HEK293 (cell line): ENCODE measurements around the gene UBL7.

Experiments used
- CTCF ChIA-PET: fragments of 350-600 bp; formaldehyde crosslinking; extraction: SDS; loops from one replicate; lab custom pipeline; 2021; ENCODE audit warnings: antibody characterized with exemption; lab: Yijun Ruan, JAX
- POLR2A ChIA-PET: fragments of 300-600 bp; formaldehyde crosslinking; extraction: SDS; loops from one replicate; lab custom pipeline; 2020; ENCODE audit warnings: antibody characterized with exemption, inconsistent platforms; lab: Yijun Ruan, JAX
- H3K27ac ChIP-seq: fragments of 200-500 bp; sonication (Bioruptor generic); 2 replicates; pipeline ENCODE4 v1.5.1; 2014; ENCODE audit warnings: low read depth, low read length, control low read depth, inconsistent platforms; ENCODE audit errors: extremely low read depth
- H3K36me3 ChIP-seq, 2 experiments: fragments of 200-500 bp in 1 of 2; sonication (Bioruptor generic) in 1 of 2; 1 replicate in 1 of 2; 2 replicates in 1 of 2; pipeline ENCODE4 v1.5.1; 2014 to 2017; ENCODE audit warnings: inconsistent platforms in 2 of 2, low read length in 2 of 2; ENCODE audit not compliant: control insufficient read depth in 2 of 2, insufficient read depth in 1 of 2
- H3K4me1 ChIP-seq: fragments of 200-500 bp; sonication (Bioruptor generic); 2 replicates; pipeline ENCODE4 v1.5.1; 2014; ENCODE audit warnings: mild to moderate bottlenecking, low read length, inconsistent platforms; ENCODE audit not compliant: control insufficient read depth, insufficient read depth
- H3K4me3 ChIP-seq: 2 replicates; pipeline ENCODE4 v1.5.1; 2011; ENCODE audit warnings: low read depth, mild to moderate bottlenecking, control low read depth, low read length, moderate library complexity
- H3K9me3 ChIP-seq: fragments of 200-500 bp; sonication (Bioruptor generic); 2 replicates; pipeline ENCODE4 v1.5.1; 2014; ENCODE audit warnings: low read depth, low read length, inconsistent platforms; ENCODE audit not compliant: control insufficient read depth, insufficient read depth
- BCL11A ChIP-seq: fragments of 450-650 bp; formaldehyde crosslinking; IDR thresholded peaks from 2 replicates; pipeline ENCODE4 v1.5.1; 2016; ENCODE audit warnings: low read depth, missing biosample characterization, missing genetic modification characterization
- GLIS2 ChIP-seq: fragments of 450-650 bp; formaldehyde crosslinking; IDR thresholded peaks from 2 replicates; pipeline ENCODE4 v1.5.1; 2016; ENCODE audit warnings: missing biosample characterization, missing genetic modification characterization
- HOXC10 ChIP-seq: sonication (generic); formaldehyde crosslinking; IDR thresholded peaks from 2 replicates; pipeline ENCODE4 v1.8.1; 2023; ENCODE audit warnings: mild to moderate bottlenecking, missing genetic modification reagents
- IKZF3 ChIP-seq: fragments of 450-650 bp; IDR thresholded peaks from 2 replicates; pipeline ENCODE4 v1.5.0; 2018; ENCODE audit warnings: missing biosample characterization, mild to moderate bottlenecking, missing genetic modification characterization, moderate library complexity
- KLF8 ChIP-seq: fragments of 450-650 bp; formaldehyde crosslinking; IDR thresholded peaks from 2 replicates; pipeline ENCODE4 v1.5.1; 2016; ENCODE audit warnings: missing biosample characterization, missing genetic modification characterization
- ZBTB7A ChIP-seq: fragments of 450-650 bp; formaldehyde crosslinking; IDR thresholded peaks from 2 replicates; pipeline ENCODE4 v1.5.1; 2016; ENCODE audit warnings: low read depth, missing biosample characterization, missing genetic modification characterization
- ZEB2 ChIP-seq: fragments of 450-650 bp; formaldehyde crosslinking; IDR thresholded peaks from 2 replicates; pipeline ENCODE4 v1.5.1; 2016; ENCODE audit warnings: missing biosample characterization, missing genetic modification characterization
- ZFP37 ChIP-seq: fragments of 450-650 bp; formaldehyde crosslinking; IDR thresholded peaks from 2 replicates; pipeline ENCODE4 v1.5.1; 2016; ENCODE audit warnings: missing biosample characterization, missing genetic modification characterization
- ZIC2 ChIP-seq: fragments of 450-650 bp; formaldehyde crosslinking; IDR thresholded peaks from 2 replicates; pipeline ENCODE4 v1.5.1; 2016; ENCODE audit warnings: missing biosample characterization, missing genetic modification characterization
- ZNF175 ChIP-seq: fragments of 450-650 bp; formaldehyde crosslinking; IDR thresholded peaks from 2 replicates; pipeline ENCODE4 v1.5.1; 2016; ENCODE audit warnings: missing biosample characterization, missing genetic modification characterization
- ZNF391 ChIP-seq: fragments of 450-650 bp; formaldehyde crosslinking; IDR thresholded peaks from 2 replicates; pipeline ENCODE4 v1.5.1; 2016; ENCODE audit warnings: low read depth, missing biosample characterization, missing genetic modification characterization, borderline replicate concordance
- ZNF610 ChIP-seq: fragments of 450-650 bp; formaldehyde crosslinking; IDR thresholded peaks from 2 replicates; pipeline ENCODE4 v1.5.1; 2016; ENCODE audit warnings: missing biosample characterization, missing genetic modification characterization, borderline replicate concordance
- ZNF658 ChIP-seq: fragments of 450-650 bp; formaldehyde crosslinking; IDR thresholded peaks from 2 replicates; pipeline ENCODE4; 2016; ENCODE audit warnings: missing biosample characterization, missing genetic modification characterization
- ZNF785 ChIP-seq: fragments of 450-650 bp; formaldehyde crosslinking; IDR thresholded peaks from 2 replicates; pipeline ENCODE4 v1.5.1; 2016; ENCODE audit warnings: missing biosample characterization, missing genetic modification characterization
- ZNF843 ChIP-seq: fragments of 450-650 bp; formaldehyde crosslinking; IDR thresholded peaks from 2 replicates; pipeline ENCODE4 v1.5.1; 2016; ENCODE audit warnings: missing biosample characterization, missing genetic modification characterization
- TF ChIP-seq, protein P1 (sequence below): fragments of 450-650 bp; formaldehyde crosslinking; IDR thresholded peaks from 2 replicates; pipeline ENCODE4 v1.5.1; 2016; ENCODE audit warnings: missing biosample characterization, missing genetic modification characterization
- TF ChIP-seq, protein P2 (sequence below): fragments of 450-650 bp; formaldehyde crosslinking; IDR thresholded peaks from 2 replicates; pipeline ENCODE4 v1.5.1; 2016; ENCODE audit warnings: missing biosample characterization, missing genetic modification characterization
- TF ChIP-seq, protein P3 (sequence below): fragments of 450-650 bp; formaldehyde crosslinking; IDR thresholded peaks from 2 replicates; pipeline ENCODE4 v1.5.1; 2016; ENCODE audit warnings: missing biosample characterization, missing genetic modification characterization

UBL7 gene

DNA sequence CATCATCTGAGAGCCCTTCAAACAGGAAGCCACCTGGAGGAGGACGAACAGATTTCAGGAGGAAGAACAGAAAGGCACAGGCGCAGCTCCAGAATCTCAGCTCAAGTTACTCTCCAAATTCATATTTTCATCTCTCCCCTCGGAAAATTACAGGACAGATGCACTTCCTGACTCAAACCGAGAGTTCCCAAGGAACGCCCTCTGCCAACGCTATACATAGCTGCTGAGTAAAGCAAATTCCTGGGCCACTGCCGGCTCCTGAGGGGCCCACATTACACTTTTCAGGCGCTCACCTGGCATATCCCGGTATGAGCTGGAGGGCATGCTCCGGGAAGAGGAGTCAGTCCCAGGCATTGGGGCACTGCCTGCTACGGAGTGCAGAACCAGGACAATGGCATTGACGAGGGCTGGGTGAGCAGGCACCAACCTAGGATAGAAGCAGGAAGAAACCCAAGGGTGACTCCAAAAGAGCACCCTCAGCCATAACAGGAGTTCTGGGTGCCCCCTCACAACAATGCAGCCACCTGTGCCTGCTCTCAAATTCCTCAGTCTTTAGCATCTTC, 11.2 kb downstream of the UBL7 start:
- ChIA-PET POLR2A (interaction anchor here (0.9 to 3.1 kb wide), 2 partner anchors 12 to 20 kb away, joined by 3 to 14 read pairs; partner anchors contain the start of gene UBL7), CTCF (interaction anchor here (5.3 to 26.4 kb wide), 2 partner anchors 10 to 71 kb away, joined by 41 to 768 read pairs; partner anchors contain the start of gene CYP11A1)
- TF ChIP-seq ZNF843 (tag by site-specific recombination), result no peak
- TF ChIP-seq ZFP37 (tag by site-specific recombination), result no peak
- TF ChIP-seq ZIC2, result no peak
- TF ChIP-seq, protein P1, sequence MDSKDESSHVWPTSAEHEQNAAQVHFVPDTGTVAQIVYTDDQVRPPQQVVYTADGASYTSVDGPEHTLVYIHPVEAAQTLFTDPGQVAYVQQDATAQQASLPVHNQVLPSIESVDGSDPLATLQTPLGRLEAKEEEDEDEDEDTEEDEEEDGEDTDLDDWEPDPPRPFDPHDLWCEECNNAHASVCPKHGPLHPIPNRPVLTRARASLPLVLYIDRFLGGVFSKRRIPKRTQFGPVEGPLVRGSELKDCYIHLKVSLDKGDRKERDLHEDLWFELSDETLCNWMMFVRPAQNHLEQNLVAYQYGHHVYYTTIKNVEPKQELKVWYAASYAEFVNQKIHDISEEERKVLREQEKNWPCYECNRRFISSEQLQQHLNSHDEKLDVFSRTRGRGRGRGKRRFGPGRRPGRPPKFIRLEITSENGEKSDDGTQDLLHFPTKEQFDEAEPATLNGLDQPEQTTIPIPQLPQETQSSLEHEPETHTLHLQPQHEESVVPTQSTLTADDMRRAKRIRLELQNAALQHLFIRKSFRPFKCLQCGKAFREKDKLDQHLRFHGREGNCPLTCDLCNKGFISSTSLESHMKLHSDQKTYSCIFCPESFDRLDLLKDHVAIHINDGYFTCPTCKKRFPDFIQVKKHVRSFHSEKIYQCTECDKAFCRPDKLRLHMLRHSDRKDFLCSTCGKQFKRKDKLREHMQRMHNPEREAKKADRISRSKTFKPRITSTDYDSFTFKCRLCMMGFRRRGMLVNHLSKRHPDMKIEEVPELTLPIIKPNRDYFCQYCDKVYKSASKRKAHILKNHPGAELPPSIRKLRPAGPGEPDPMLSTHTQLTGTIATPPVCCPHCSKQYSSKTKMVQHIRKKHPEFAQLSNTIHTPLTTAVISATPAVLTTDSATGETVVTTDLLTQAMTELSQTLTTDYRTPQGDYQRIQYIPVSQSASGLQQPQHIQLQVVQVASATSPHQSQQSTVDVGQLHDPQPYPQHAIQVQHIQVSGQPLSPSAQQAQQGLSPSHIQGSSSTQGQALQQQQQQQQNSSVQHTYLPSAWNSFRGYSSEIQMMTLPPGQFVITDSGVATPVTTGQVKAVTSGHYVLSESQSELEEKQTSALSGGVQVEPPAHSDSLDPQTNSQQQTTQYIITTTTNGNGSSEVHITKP, result no peak
- TF ChIP-seq, protein P2, sequence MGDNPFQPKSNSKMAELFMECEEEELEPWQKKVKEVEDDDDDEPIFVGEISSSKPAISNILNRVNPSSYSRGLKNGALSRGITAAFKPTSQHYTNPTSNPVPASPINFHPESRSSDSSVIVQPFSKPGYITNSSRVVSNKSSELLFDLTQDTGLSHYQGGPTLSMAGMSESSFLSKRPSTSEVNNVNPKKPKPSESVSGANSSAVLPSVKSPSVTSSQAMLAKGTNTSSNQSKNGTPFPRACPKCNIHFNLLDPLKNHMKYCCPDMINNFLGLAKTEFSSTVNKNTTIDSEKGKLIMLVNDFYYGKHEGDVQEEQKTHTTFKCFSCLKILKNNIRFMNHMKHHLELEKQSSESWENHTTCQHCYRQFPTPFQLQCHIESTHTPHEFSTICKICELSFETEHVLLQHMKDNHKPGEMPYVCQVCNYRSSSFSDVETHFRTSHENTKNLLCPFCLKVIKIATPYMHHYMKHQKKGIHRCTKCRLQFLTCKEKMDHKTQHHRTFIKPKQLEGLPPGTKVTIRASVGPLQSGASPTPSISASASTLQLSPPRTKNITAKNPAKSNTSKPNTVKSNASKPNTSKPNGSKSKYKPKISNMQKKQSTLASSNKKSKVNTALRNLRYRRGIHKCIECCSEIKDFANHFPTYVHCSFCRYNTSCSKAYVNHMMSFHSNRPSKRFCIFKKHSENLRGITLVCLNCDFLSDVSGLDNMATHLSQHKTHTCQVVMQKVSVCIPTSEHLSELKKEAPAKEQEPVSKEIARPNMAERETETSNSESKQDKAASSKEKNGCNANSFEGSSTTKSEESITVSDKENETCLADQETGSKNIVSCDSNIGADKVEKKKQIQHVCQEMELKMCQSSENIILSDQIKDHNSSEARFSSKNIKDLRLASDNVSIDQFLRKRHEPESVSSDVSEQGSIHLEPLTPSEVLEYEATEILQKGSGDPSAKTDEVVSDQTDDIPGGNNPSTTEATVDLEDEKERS, result no peak
- TF ChIP-seq ZNF175 (tag by site-specific recombination), result no peak
- TF ChIP-seq BCL11A (tag by site-specific recombination), result no peak
- TF ChIP-seq ZNF610 (tag by site-specific recombination), result no peak
- TF ChIP-seq ZBTB7A (tag by site-specific recombination), result no peak
- TF ChIP-seq HOXC10 (CRISPR knock-in tag), result no peak
- TF ChIP-seq ZNF658, result no peak
- TF ChIP-seq, protein P3, sequence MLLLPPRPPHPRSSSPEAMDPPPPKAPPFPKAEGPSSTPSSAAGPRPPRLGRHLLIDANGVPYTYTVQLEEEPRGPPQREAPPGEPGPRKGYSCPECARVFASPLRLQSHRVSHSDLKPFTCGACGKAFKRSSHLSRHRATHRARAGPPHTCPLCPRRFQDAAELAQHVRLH, result no peak
- TF ChIP-seq IKZF3 (tag by site-specific recombination), result no peak
- H3K36me3 ChIP-seq, result peaks cover 27 to 98% of the 10 kb centered on the region in 2 experiments
- H3K9me3 ChIP-seq, result no peaks in the 10 kb centered on the region
- no peak overlapping the region for H3K27ac ChIP-seq
- no peak overlapping the region for H3K4me3 ChIP-seq
- no peaks in the 10 kb centered on the region for H3K4me1 ChIP-seq

DNA sequence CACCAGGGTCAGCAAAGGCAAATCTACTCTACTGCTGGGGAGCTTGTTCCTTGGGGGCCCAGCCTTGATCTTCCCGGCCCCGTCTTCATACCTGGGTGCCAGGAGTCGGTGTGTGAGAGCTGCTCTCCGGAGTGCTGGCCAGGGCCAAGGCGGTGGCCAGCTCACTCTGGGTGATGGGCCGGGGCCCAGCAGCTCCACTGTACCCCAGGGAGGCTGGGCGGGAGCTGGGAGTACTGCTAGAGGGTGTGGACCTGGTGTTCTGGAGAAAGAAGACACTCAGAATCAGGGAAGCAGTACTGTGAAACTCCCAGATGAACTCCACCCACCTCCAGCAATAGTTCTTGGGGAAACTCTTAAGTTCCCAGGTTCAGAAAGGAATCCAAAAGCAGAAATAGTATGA, 11.9 kb downstream of the UBL7 start:
- TF ChIP-seq ZNF785 (tag by site-specific recombination) (no peak), ZNF391 (tag by site-specific recombination) (no peak), GLIS2 (tag by site-specific recombination) (no peak), KLF8 (no peak), ZEB2 (tag by site-specific recombination) (no peak)
- CTCF ChIA-PET, result interaction anchor here (0.9 to 26.4 kb wide), 3 partner anchors 10 to 71 kb away, joined by 3 to 768 read pairs (median 41); partner anchors contain the start of gene CYP11A1
- H3K36me3 ChIP-seq, result peaks cover 22 to 97% of the 10 kb centered on the region in 2 experiments
- H3K4me1 ChIP-seq, result no peaks in the 10 kb centered on the region
- POLR2A ChIA-PET, result interaction anchor here (3.1 kb wide), 1 partner anchor 12 kb away, joined by 14 read pairs; the partner anchor contains the start of gene UBL7
- no peak overlapping the region for H3K27ac ChIP-seq
- no peak overlapping the region for H3K4me3 ChIP-seq
- H3K9me3 ChIP-seq, result no peaks in the 10 kb centered on the region
